HG03097 (cell line): ENCODE data around the gene DCBLD2.

Experiments
- ATAC-seq: cut with Tn5 transposase; IDR thresholded peaks from one replicate; pipeline ENCODE4 v1.9.1; 2021; ENCODE audit not compliant: unreplicated experiment, low FRiP score

DCBLD2 gene

DNA sequence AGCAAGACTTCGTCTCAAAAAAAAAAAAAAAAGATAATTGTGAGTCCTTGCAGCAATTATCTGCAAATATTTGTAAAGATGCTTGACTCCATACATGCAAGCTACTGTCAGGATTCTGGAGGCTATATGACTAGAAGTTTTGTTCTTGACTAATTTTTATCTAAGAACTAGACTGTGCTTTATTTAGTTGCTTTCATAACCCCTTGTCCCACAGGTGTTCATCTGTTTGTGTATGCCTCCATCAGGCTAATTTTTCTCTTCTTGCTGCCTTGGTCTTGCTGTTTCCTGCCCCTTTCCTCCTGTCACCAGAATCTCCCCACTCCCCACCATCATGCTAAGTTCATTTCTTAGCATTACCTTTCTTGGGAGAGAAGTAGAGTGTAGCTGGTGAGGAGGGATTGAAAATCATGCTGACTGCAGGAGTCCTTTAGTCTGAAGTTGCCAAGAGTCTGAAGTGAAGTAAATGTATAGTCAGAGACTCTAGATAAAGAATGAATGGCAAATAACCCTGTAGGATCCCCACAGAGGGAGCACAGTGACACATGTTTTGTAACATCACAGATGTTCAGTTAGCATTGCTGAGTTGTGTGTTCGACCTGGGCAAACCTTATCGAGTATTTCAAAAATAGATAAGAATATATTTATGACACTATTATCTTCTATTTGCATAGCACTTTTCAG is 125.9 kb downstream of the DCBLD2 start:
- no peak for ATAC-seq

DNA sequence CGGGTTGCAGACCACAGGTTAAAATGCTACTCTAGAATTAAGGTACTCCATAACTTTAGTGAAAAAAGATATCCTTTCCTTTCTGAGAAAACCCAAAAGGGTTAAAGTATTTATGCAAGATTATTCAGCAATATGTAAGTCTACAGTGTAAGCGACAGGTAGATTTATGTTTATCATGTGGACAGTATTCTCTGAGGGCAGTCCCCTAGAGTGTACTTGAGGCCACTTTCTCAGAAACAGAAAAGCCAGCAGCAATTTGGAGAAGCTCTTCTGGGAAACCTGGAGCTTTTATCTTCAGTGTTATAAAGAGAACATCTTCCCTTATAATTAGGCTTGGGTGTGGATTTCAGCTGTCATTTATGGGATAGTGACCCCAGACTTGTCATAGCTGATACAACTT is 129.5 kb downstream of the DCBLD2 start:
- ATAC-seq: no peak

DNA sequence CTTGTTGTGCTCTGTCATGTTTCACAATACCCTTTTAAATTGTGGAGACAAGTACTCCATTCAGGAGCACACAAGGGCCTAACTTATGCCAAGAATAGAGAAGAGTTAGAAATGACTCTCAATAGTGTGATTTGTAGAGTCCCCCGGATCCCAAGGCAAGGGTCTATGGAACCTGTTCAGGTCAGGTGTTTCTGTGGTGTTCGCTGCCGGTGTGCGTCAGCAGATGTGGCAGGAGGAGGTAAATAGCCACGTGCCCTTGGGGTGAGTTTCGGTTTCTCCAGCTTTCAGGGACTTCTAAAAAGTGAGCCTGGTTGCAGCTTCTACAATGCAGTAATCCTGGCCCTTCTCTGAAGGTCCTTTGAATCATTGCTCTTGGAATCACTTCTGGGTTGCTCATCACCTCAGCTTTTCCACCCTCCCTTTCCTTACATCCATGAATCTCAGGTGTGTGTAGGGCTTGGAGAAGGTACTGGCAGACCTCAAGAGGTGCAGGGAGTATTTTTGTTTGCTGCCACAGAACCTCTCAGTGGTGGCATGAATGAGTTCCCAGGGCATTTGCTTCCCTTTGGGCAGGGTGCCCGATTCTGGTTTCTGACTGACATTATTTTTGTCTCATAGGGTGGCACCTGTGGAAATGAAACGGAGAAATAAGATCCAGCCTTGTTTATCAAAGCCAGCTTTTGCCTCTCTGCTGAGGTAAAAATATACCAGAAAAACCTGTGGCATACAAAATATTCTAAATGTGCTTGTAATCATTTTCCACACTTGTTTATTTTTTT is 131.0 kb downstream of the DCBLD2 start:
- peak; percentile 61 for ATAC-seq

DNA sequence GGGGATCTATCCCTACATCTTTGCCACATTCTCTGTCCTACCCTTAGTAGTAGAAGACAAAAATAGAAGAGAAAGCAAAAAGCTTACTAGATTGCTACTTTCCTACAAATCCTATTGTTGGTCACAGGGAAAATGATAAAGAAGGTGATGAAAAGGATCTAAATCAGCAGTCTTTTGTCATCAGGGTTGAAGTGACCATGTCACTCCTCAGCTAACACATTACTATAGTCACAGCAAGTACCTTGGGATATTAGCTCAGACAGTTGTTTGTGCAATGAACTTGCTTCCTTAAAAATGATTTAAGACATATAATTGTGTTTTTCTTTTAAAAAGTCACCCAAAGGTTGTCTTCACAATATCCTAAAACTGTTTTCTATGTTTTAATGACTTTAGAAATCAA is 132.0 kb downstream of the DCBLD2 start:
- ATAC-seq: no peak

DNA sequence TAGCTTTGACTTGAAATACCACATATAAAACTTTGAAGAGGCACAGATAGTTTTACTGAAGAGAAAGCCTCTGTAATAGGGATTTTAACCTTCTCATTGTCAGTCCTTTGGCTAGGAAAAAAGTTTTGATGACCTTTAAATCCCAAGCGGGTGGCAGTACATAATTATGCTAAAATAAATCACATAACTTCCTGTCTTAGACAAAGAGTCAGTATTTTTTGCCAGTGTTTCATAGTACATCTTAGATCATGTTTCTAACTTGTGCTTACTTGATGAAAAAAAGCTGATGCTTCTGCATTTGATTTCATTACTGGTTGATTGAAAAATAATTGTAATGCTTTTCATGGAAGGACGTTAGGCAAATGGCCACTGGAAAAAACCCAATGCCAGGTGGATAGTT is 132.5 kb downstream of the DCBLD2 start:
- ATAC-seq: no peak

DNA sequence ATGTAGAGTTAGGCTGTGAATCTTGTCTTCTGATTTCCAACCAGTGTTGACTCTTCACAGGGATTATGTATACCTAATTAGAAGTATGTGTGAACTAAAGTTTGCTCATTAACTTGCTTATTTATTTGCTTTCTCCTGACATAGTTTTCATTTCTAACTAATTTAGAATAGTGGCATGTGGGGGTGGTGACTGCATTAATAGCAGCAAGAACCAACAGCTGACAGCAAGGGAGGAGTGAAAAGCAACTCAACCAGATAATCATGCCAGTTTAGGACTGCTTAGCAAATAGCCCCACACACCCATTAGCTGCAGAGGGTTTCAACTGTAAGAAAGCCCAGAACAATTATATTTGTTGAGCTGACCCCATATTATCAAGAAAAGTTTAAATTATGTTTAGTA is 134.6 kb downstream of the DCBLD2 start:
- ATAC-seq: no peak

DNA sequence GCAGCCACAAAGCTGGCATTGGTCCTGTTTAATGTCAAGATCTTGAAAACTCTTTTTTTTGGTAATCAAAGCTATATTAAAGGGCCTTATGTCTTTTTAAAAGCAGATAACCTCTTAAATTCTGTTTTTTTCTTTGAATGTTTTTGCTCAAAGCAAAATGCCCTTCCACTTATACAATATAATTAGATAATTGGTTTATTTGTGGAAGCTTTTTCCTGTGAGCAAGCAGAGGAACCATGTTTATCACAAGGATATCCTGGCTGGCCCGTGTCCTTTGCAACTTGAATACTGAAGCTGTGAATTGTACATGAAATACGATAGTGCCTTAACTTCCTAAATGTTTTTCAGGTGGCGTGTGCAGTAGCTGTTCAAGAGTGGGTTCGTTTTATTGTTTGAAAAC is 135.8 kb downstream of the DCBLD2 start:
- ATAC-seq: no peak

DNA sequence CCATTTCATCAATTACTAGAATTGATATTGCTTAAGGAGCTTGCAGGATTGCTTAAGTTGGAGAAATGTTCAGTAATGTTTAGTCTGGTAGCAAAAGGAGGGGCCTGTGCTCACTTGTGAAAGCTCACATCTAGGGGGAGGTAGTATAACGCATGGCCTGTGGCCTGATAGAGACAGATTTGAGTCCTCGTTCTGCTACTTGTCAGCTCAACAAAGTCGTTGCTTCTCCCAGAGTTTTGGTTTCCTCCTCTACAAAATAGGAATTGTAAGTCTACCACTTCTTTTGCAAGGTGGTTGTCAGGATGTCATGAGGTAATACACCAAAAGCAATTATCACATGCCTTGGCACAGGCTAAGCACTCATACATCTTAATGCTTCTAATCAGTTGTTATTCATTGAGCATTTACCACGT is 137.0 kb downstream of the DCBLD2 start:
- ATAC-seq: no peak

DNA sequence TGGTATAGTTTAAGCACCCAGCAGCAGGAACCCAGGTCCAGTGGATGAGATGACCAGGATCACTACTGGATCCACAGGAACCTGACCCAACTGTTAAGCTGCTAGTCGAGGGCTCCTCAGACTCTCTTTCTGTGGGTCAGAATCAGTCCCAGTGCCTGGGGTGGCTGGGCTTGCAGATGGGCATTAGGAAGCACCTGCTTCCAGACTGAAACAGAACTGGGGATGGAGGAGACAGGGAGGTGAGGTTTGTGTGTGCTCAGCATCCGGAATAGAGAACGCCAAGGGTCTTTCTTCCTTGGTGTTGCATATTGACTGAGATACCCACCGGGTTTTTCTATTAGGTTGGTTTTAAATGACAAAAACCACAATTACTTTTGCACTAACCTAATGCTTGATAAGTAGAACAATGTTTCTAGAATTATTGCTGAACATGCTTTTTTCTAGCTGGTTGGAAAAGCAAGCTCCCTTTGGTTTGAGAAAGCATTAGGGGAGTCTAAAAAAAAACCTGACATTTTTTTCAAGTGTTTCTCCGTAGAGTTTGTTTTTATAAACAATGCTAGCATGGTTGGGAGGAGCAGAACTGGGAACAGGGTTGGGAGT is 137.6 kb downstream of the DCBLD2 start:
- no peak for ATAC-seq

DNA sequence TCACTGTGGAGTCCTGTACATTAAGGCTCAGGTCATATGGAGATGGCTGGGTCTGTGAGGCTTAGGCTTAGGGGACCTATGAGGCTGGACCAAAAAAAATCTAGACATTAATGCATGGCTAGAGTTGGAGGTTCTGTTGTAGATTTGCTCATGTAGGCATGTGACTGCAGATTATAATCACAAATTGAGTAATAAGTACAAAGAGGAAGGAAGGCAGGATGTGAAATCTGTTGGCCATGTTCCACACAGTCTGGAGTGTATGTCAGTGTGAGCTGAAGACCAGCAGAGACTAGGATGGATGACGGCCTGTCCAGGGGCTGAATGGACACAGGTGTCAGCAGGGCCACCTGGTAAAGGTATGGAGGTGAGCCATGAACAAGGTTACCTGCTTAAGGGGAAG is 138.4 kb downstream of the DCBLD2 start, which contains the start of gene ST3GAL6:
ST3GAL6 (plus strand) TSS at position 265 of the 400 bp plus-strand sequence. CDS start 5,101 bp downstream, outside the sequence.
- ATAC-seq: no peak

DNA sequence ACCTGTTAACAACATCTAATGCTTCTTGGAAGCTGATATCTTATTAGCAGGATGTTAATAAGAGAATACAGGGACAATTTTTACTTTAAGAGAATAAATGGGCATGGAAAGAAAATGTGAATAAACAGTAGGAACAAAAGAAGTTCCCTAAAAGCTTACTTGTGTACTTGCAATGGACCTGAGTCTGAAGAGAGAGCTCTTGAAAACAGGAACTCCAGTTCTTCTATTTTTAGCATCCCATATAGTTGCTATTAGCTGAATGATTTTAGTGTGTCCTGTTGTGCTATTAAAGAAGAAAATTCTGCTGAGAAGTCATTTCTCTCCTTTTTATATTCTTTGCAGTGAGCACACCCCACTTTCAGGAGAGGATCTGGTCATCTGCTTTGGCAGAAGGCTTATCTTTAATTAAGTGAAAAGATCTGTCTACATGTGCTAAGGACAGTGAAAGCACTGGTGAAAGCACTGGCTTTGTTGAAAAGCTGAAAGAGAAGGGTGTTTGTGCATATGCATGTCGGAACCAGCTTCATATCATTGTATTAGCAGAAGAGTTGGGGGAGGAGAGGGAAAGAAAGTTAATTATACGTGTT is 139.8 kb downstream of the DCBLD2 start:
- no peak for ATAC-seq

DNA sequence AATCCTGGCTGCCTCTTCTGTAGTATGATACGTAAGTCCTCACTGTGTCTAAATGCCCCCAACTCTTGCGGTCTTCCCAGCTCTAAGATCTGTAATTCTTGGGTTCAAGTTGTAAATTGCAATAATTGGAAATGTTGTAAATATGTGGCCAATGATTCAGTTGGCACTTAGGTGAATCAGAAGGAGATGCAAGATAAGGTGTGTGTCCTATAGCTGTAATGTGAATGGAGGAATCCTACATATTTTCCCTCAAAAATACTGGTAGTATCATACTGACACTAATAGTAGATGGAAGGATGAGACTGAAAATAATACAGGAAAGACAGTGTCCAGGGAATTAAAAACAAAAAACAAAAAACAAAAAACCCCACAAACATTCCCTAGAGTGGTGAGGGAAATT is 141.9 kb downstream of the DCBLD2 start:
- no peak for ATAC-seq

DNA sequence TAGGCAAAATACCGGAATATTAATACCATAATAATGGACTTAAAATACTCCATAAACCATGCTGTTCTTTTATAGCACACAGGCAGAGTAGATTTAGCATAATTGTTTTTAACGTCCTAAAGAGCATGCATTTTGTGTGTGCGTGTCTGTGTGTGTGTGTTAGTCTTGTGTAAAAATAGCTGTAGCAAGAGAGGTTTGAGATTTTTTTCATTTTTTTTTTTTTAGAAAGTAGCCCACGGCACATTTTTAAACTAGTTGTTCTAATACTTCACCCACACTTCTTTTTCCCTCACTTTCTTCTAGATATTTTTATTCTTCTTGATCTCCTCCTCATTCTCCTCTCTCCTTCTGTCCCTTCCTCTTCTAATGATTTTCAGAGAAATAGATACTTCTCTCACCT is 145.9 kb downstream of the DCBLD2 start:
- ATAC-seq: no peak

DNA sequence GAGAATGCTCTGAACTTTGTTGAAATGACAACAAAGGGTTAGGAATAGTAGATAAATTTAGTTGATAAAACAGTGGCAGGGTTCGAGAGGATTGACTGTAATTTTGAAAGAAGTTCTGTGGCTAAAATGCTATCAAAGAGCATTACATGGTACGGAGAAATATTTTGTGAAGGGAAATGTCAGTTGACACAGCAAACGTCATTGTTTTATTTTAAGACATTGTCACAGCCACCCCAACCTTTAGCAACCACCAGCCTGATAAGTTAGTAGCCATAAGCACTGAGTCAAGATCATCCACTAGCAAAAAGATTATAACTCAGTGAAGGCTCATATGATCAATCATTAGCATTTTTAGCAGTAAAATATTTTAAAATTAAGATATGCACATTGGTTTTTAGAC is 147.0 kb downstream of the DCBLD2 start:
- no peak for ATAC-seq

DNA sequence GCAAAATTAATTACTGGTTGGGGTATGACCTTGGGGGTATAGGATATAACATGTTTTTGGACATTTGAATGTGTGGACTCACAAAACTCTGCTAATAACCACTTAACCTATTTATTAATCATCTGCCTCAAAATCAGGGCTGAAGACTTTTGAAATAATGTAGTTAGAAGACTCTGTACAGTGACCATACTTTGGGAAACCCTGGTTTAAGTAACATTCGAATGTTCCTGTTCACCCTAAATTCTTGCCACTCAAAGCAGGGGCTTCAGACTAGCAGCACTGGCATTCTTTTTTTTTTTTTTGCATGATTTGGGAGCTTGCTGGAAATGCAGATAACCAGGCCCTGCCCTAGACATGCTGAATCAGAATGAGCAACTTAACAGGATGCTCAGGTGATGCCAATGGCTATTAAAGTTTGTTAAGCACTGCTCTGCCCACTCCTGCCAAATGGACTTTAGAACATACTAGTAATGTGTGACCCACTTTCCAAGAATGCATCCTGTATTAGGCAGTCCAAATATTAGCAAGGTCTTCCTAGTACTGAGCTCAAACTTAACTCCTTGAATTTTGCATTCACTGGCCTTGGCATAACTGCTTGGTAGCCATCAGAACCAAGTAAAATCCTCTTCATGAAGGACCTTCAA is 151.1 kb downstream of the DCBLD2 start:
- ATAC-seq: no peak

DNA sequence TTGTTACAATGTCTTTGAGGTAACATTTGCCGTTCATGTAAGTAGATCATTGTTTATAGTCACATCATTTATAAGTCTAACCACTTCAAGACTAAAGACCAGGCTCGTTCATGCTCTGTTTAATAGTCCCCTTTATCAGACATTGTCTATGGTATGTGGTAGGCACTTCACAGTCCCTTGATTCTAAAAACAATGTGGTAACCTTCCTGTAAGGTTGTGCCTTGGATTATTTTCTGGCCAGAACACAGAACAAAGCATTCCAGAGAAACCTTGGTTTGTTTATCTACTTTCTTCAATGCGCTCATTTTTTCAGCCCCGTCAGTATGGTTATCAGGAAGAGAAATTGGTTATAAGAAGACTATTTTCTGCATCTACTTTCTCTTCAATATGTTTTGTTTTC is 154.6 kb downstream of the DCBLD2 start:
- no peak for ATAC-seq

DNA sequence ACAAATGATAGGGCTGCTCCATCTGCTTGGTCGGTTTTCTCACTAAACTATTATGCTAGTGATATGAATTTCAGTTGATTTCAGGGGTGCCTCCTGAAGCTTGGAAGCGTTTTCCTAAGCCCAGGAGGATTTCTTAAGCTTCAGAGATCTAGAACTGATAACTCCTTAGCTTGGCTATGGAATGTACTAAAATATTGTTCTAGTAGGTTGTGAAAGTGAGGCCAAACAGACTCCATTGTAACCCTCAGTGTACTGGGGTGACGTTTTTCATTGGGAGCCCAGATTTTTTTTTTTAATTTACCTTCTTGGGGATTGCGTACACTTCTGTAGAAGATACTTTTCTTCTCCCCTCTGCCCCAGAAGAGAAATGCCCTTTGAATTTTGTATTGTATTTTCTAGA is 155.4 kb downstream of the DCBLD2 start:
- no peak for ATAC-seq
